ENCODE data around the gene SDCBP2. TPM values are rescaled to one million over a fixed set of nuclear protein-coding genes. Genes with fewer than 3 reads are reported as not detected.

The SDCBP2 gene
- polyA plus RNA-seq, 1 of the 3 experiments (the other 2 are of a cell fraction): 3.0 TPM

DNA sequence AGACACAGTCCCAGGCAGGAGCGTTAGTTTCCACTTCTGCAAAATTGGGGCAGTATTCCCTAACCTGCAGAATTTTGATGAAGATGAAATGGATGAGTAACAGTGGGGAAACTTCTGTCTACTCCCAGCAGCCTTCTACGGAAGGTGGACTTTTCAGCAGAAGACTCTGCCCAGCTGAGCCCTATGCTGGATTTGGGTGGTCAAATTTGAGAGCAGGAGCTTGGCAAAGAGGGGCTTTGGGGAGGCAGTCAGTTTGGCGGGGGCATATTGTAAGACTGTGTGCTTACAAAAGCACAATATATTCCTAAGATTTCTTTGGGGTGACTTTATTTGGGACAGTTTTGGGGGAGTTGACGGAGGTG, 5.4 kb upstream of the SDCBP2 start:
- Histone ChIP-seq H2AFZ (ENCODE audit: low read depth) (no peak overlapping the region), H3K27me3 (ENCODE audit: insufficient read depth) (no peaks in the 10 kb centered on the region), H3F3A (replicated peaks; ENCODE audit: insufficient read depth) (no peaks in the 10 kb centered on the region), H3K9me2 (no peaks in the 10 kb centered on the region), H3K4me3 (ENCODE audit: low read depth in 2 of 2, low read length in 1 of 2) (no peak overlapping the region), H3K27ac (ENCODE audit: low read depth in 2 of 2, low read length in 1 of 2) (no peak overlapping the region), H4K20me1 (ENCODE audit: insufficient read depth) (peaks cover 13% of the 10 kb centered on the region; the same call in 1 of the 2 replicates), H3K79me2 (ENCODE audit: insufficient read depth) (peaks cover 50% of the 10 kb centered on the region), H3K4me2 (no peak overlapping the region), H3K36me3 (replicated peaks in 1 of 2; ENCODE audit: control insufficient read depth in 1 of 2, insufficient read depth in 2 of 2, low read length in 1 of 2) (peaks cover 10 to 13% of the 10 kb centered on the region in 2 experiments), H3K9me3 (no peaks in the 10 kb centered on the region), H3K9ac (no peak overlapping the region), H3K4me1 (ENCODE audit: control insufficient read depth in 1 of 2, insufficient read depth in 2 of 2, low read depth in 1 of 2, low read length in 1 of 2) (no peaks in the 10 kb centered on the region; a peak in 2 of 4 replicates)
- no peak for DNase-seq
- CTCF ChIA-PET: no interaction called here
- TF ChIP-seq FOSL2 (IDR thresholded peaks at IDR 0.05; ENCODE audit: borderline replicate concordance, low read depth) (no peak), MXI1 (IDR thresholded peaks at IDR 0.05; ENCODE audit: low read depth, low read length) (no peak), RFX5 (IDR thresholded peaks at IDR 0.05; ENCODE audit: low read length) (no peak), TCF12 (IDR thresholded peaks at IDR 0.05) (no peak)
- TF ChIP-seq, protein P1, sequence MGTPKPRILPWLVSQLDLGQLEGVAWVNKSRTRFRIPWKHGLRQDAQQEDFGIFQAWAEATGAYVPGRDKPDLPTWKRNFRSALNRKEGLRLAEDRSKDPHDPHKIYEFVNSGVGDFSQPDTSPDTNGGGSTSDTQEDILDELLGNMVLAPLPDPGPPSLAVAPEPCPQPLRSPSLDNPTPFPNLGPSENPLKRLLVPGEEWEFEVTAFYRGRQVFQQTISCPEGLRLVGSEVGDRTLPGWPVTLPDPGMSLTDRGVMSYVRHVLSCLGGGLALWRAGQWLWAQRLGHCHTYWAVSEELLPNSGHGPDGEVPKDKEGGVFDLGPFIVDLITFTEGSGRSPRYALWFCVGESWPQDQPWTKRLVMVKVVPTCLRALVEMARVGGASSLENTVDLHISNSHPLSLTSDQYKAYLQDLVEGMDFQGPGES (IDR thresholded peaks at IDR 0.05; ENCODE audit: low read depth, low read length): no peak
- TF ChIP-seq, protein P2, sequence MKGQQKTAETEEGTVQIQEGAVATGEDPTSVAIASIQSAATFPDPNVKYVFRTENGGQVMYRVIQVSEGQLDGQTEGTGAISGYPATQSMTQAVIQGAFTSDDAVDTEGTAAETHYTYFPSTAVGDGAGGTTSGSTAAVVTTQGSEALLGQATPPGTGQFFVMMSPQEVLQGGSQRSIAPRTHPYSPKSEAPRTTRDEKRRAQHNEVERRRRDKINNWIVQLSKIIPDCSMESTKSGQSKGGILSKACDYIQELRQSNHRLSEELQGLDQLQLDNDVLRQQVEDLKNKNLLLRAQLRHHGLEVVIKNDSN (IDR thresholded peaks at IDR 0.05; ENCODE audit: borderline replicate concordance, low read depth): no peak
- POLR2A ChIA-PET: no interaction called here
- WGBS (ENCODE audit: low lambda C conversion rate): 78% methylated on average over 4 of the region's 4 CpGs

DNA sequence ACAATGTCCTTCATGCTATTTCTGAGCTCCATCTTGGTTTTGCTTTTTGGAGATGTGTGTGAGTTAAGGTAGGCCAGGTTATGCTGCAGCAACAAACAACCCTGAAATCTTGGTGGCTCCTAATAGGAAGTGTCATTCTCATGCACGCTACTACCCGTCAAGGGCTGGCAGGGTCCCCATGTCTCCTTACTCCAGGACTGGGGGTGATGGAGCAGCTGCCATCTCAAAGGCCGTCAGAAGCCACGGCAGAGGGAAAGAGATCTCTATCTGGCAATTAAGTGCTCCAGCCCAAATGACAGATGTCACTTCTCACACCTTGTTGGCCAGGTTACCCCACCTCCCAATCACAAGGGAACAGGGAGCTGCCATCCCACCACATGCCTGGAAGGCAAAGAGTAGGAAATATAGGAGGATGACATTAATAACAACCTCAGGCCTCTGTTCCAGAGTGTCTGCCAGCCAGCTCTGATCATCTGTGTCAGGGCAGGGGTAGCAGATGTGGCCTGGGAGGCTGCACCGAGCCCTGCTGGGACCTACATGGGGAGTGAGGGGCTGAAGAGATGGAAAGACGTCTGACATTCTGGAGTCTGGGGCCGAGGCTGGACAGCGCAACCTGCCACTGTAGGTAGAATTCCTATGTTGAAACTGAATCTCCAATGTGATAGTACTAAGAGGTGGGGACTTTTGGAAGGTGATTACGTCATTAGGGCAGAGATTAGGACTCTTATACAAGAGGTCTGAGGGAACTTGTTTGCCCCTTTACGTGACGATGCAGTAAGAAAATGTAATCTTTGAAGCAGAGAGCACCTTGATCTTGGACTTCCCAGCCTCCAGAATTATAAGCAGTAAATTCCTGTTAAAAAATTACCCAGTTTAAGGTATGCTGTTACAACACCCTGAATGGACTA, 4.8 kb upstream of the SDCBP2 start:
- POLR2A ChIA-PET: no interaction called here
- no peak for TF ChIP-seq YY1 (IDR thresholded peaks at IDR 0.05; ENCODE audit: low read depth)
- WGBS (ENCODE audit: low lambda C conversion rate): over 99% methylated on average over 11 of the region's 11 CpGs
- peaks cover 10 to 13% of the 10 kb centered on the region in 2 experiments for H3K36me3 ChIP-seq (replicated peaks in 1 of 2; ENCODE audit: control insufficient read depth in 1 of 2, insufficient read depth in 2 of 2, low read length in 1 of 2)
- no peaks in the 10 kb centered on the region for H3K9me2 ChIP-seq
- H3K9ac ChIP-seq: no peak overlapping the region
- no peak overlapping the region for H3K4me2 ChIP-seq
- H3K9me3 ChIP-seq: no peaks in the 10 kb centered on the region
- no peak overlapping the region for H3K4me3 ChIP-seq (ENCODE audit: low read depth in 2 of 2, low read length in 1 of 2)
- no peaks in the 10 kb centered on the region for H3K27me3 ChIP-seq (ENCODE audit: insufficient read depth)
- DNase-seq: no peak
- no peaks in the 10 kb centered on the region for H3F3A ChIP-seq (replicated peaks; ENCODE audit: insufficient read depth)
- H4K20me1 ChIP-seq (ENCODE audit: insufficient read depth): peaks cover 13% of the 10 kb centered on the region; the same call in 1 of the 2 replicates
- H3K27ac ChIP-seq (ENCODE audit: low read depth in 2 of 2, low read length in 1 of 2): no peak overlapping the region
- H3K4me1 ChIP-seq (ENCODE audit: control insufficient read depth in 1 of 2, insufficient read depth in 2 of 2, low read depth in 1 of 2, low read length in 1 of 2): no peaks in the 10 kb centered on the region; a peak in 2 of 4 replicates
- CTCF ChIA-PET: interaction anchor here (0.9 to 2.5 kb wide), 3 partner anchors 12 to 133 kb away, joined by 4 to 9 read pairs (median 4); partner anchors contain the start of gene NSFL1C
- peaks cover 56% of the 10 kb centered on the region for H3K79me2 ChIP-seq (ENCODE audit: insufficient read depth)
- H2AFZ ChIP-seq (ENCODE audit: low read depth): no peak overlapping the region
